ENCODE data around the gene CENPW.

CENPW gene

GRCh38 chr6:126372626-126373025, 32.7 kb downstream of the CENPW start:
- Histone ChIP-seq H3K27me3 (replicated peaks in 2 of 5; ENCODE audit: control insufficient read depth in 4 of 5, insufficient read depth in 5 of 5, low read length in 4 of 5) (no peaks in the 10 kb centered on the region), H3K4me3 (ENCODE audit: control insufficient read depth in 1 of 7, extremely low read depth in 1 of 7, insufficient read depth in 4 of 7, low read depth in 2 of 7, low read length in 6 of 7) (no peak overlapping the region), H3K36me3 (ENCODE audit: control insufficient read depth in 4 of 4, insufficient read depth in 4 of 4, low read length in 3 of 4) (no peaks in the 10 kb centered on the region), H3K9me3 (ENCODE audit: control extremely low read depth in 1 of 5, control insufficient read depth in 4 of 5, insufficient read depth in 2 of 5, low read depth in 1 of 5, low read length in 4 of 5) (peaks cover 0 to 8% (median 0%) of the 10 kb centered on the region in 5 experiments), H3K4me1 (ENCODE audit: control extremely low read depth in 1 of 4, control insufficient read depth in 4 of 4, insufficient read depth in 4 of 4, low read length in 3 of 4) (peaks cover 0 to 7% (median 1%) of the 10 kb centered on the region in 4 experiments), H3K27ac (ENCODE audit: insufficient read depth in 1 of 2, low read depth in 1 of 2, low read length in 2 of 2, poor library complexity in 1 of 2, severe bottlenecking in 2 of 2) (no peak overlapping the region)
- no CpG with 5 or more reads among the region's 2 CpGs for WGBS (ENCODE audit: insufficient coverage)
- ChIA-PET POLR2A (no interaction called here), CTCF (no interaction called here)
- DNase-seq = no peak

DNA sequence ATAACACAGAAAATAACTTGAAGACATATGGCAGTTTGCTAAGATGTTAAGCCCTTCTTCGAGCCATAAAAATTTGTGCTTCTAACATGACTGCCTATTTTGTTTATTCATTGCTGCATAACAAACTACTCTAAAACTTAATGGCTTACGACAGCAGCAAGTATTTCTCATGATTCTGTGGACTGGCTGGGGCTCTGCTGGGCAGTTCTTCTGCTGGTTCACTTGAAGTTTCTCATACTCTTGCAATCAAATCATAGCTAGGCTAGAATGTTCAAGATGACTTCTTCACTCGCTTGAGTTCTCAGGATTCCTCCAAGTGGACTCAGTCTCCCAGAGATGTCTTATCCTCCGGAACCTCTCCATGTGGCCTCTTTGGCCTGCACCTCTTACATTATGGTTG, 33.4 kb downstream of the CENPW start:
- WGBS (ENCODE audit: insufficient coverage) = 100% methylated on average over 3 of the region's 4 CpGs
- no peaks in the 10 kb centered on the region for H3K36me3 ChIP-seq (ENCODE audit: control insufficient read depth in 4 of 4, insufficient read depth in 4 of 4, low read length in 3 of 4)
- no peak for DNase-seq
- H3K9me3 ChIP-seq (ENCODE audit: control extremely low read depth in 1 of 5, control insufficient read depth in 4 of 5, insufficient read depth in 2 of 5, low read depth in 1 of 5, low read length in 4 of 5) = peaks cover 0 to 8% (median 0%) of the 10 kb centered on the region in 5 experiments
- H3K27ac ChIP-seq (ENCODE audit: insufficient read depth in 1 of 2, low read depth in 1 of 2, low read length in 2 of 2, poor library complexity in 1 of 2, severe bottlenecking in 2 of 2) = no peak overlapping the region
- no peaks in the 10 kb centered on the region for H3K27me3 ChIP-seq (replicated peaks in 2 of 5; ENCODE audit: control insufficient read depth in 4 of 5, insufficient read depth in 5 of 5, low read length in 4 of 5)
- CTCF ChIA-PET = no interaction called here
- peaks cover 0 to 2% (median 0%) of the 10 kb centered on the region in 4 experiments for H3K4me1 ChIP-seq (ENCODE audit: control extremely low read depth in 1 of 4, control insufficient read depth in 4 of 4, insufficient read depth in 4 of 4, low read length in 3 of 4)
- H3K4me3 ChIP-seq (ENCODE audit: control insufficient read depth in 1 of 7, extremely low read depth in 1 of 7, insufficient read depth in 4 of 7, low read depth in 2 of 7, low read length in 6 of 7) = no peak overlapping the region
- POLR2A ChIA-PET = no interaction called here

- POLR2A ChIA-PET = no interaction called here
- CTCF ChIA-PET = no interaction called here
- no peak for DNase-seq
- Histone ChIP-seq H3K4me3 (ENCODE audit: control insufficient read depth in 1 of 7, extremely low read depth in 1 of 7, insufficient read depth in 4 of 7, low read depth in 2 of 7, low read length in 6 of 7) (no peak overlapping the region), H3K27ac (ENCODE audit: insufficient read depth in 1 of 2, low read depth in 1 of 2, low read length in 2 of 2, poor library complexity in 1 of 2, severe bottlenecking in 2 of 2) (no peak overlapping the region), H3K36me3 (ENCODE audit: control insufficient read depth in 4 of 4, insufficient read depth in 4 of 4, low read length in 3 of 4) (no peaks in the 10 kb centered on the region), H3K27me3 (replicated peaks in 2 of 5; ENCODE audit: control insufficient read depth in 4 of 5, insufficient read depth in 5 of 5, low read length in 4 of 5) (no peaks in the 10 kb centered on the region), H3K4me1 (ENCODE audit: control extremely low read depth in 1 of 4, control insufficient read depth in 4 of 4, insufficient read depth in 4 of 4, low read length in 3 of 4) (no peaks in the 10 kb centered on the region), H3K9me3 (ENCODE audit: control extremely low read depth in 1 of 5, control insufficient read depth in 4 of 5, insufficient read depth in 2 of 5, low read depth in 1 of 5, low read length in 4 of 5) (peaks cover 0 to 6% (median 0%) of the 10 kb centered on the region in 5 experiments)
- WGBS (ENCODE audit: insufficient coverage) = no CpG with 5 or more reads among the region's 1 CpG
Observed at GRCh38 chr6:126374372-126374771, 34.5 kb downstream of the CENPW start.

GRCh38 chr6:126376682-126377081, 36.8 kb downstream of the CENPW start:
- Histone ChIP-seq H3K4me1 (ENCODE audit: control extremely low read depth in 1 of 4, control insufficient read depth in 4 of 4, insufficient read depth in 4 of 4, low read length in 3 of 4) (no peaks in the 10 kb centered on the region), H3K27ac (ENCODE audit: insufficient read depth in 1 of 2, low read depth in 1 of 2, low read length in 2 of 2, poor library complexity in 1 of 2, severe bottlenecking in 2 of 2) (no peak overlapping the region), H3K9me3 (ENCODE audit: control extremely low read depth in 1 of 5, control insufficient read depth in 4 of 5, insufficient read depth in 2 of 5, low read depth in 1 of 5, low read length in 4 of 5) (peaks cover 0 to 10% (median 0%) of the 10 kb centered on the region in 5 experiments), H3K27me3 (replicated peaks in 2 of 5; ENCODE audit: control insufficient read depth in 4 of 5, insufficient read depth in 5 of 5, low read length in 4 of 5) (no peaks in the 10 kb centered on the region), H3K36me3 (ENCODE audit: control insufficient read depth in 4 of 4, insufficient read depth in 4 of 4, low read length in 3 of 4) (no peaks in the 10 kb centered on the region), H3K4me3 (ENCODE audit: control insufficient read depth in 1 of 7, extremely low read depth in 1 of 7, insufficient read depth in 4 of 7, low read depth in 2 of 7, low read length in 6 of 7) (no peak overlapping the region)
- ChIA-PET CTCF (no interaction called here), POLR2A (no interaction called here)
- DNase-seq = no peak
- 100% methylated on average over 1 of the region's 2 CpGs for WGBS (ENCODE audit: insufficient coverage)

DNA sequence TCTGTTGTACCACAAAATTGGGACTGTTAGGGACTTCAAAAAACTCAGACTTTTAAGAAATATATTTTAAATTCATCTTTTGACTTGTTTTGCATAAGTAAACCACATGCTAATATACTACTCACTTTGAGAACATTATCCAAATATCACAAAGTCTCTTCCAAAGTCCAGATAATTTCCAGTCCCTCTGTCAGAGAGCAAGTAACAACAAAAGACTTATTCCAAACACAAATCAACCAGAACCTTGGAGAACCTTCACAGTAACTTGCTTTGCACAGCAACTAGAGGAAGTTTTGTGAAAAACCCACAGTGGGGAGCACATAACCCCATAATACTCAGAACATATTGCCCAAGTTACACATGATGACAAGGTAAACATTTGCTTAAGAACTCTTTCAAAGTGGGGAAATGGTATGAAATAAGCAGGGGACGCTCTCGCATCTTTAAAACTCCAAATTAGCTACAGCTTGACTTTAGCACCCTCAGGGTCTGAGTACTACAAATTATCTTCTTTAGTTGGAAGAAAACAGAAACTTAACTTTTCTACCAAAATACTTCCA, 37.8 kb downstream of the CENPW start:
- CTCF ChIA-PET = no interaction called here
- WGBS (ENCODE audit: insufficient coverage) = no CpG with 5 or more reads among the region's 2 CpGs

DNA sequence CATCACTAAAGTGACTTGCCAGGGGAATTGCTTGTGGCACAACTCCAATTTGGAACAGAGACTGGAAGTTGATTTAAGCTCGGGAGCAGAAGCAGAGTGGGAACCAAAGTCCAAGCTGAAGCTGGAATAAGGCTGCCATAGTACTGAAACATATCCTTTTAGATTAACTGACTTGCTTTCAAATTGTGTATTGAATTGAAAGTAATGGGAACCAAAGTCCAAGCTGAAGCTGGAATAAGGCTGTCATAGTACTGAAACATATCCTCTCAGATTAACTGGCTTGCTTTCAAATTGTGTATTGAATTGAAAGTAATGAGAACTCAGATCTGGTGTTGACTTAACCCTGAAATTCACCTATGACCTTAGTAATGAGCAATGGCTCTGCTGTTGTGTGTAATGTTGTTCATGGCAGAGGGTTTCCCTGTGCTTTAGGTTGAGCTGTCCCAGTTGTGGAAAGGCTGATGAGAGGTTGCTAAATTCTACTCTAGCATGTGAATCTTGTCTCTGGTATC, 40.2 kb downstream of the CENPW start:
- Histone ChIP-seq H3K9me3 (ENCODE audit: control extremely low read depth in 1 of 5, control insufficient read depth in 4 of 5, insufficient read depth in 2 of 5, low read depth in 1 of 5, low read length in 4 of 5) (peaks cover 0 to 22% (median under 1%) of the 10 kb centered on the region in 5 experiments), H3K4me3 (ENCODE audit: control insufficient read depth in 1 of 7, extremely low read depth in 1 of 7, insufficient read depth in 4 of 7, low read depth in 2 of 7, low read length in 6 of 7) (no peak overlapping the region), H3K4me1 (ENCODE audit: control extremely low read depth in 1 of 4, control insufficient read depth in 4 of 4, insufficient read depth in 4 of 4, low read length in 3 of 4) (no peaks in the 10 kb centered on the region), H3K27me3 (replicated peaks in 2 of 5; ENCODE audit: control insufficient read depth in 4 of 5, insufficient read depth in 5 of 5, low read length in 4 of 5) (no peaks in the 10 kb centered on the region), H3K36me3 (ENCODE audit: control insufficient read depth in 4 of 4, insufficient read depth in 4 of 4, low read length in 3 of 4) (no peaks in the 10 kb centered on the region), H3K27ac (ENCODE audit: insufficient read depth in 1 of 2, low read depth in 1 of 2, low read length in 2 of 2, poor library complexity in 1 of 2, severe bottlenecking in 2 of 2) (no peak overlapping the region)
- CTCF ChIA-PET = no interaction called here
- 83% methylated on average over 1 of the region's 1 CpG for WGBS (ENCODE audit: insufficient coverage)
- POLR2A ChIA-PET = no interaction called here
- no peak for DNase-seq

More for the DNA sequence above, 37.8 kb downstream of the CENPW start:
- POLR2A ChIA-PET = no interaction called here
- Histone ChIP-seq H3K27ac (ENCODE audit: insufficient read depth in 1 of 2, low read depth in 1 of 2, low read length in 2 of 2, poor library complexity in 1 of 2, severe bottlenecking in 2 of 2) (no peak overlapping the region), H3K4me3 (ENCODE audit: control insufficient read depth in 1 of 7, extremely low read depth in 1 of 7, insufficient read depth in 4 of 7, low read depth in 2 of 7, low read length in 6 of 7) (no peak overlapping the region), H3K9me3 (ENCODE audit: control extremely low read depth in 1 of 5, control insufficient read depth in 4 of 5, insufficient read depth in 2 of 5, low read depth in 1 of 5, low read length in 4 of 5) (peaks cover 0 to 13% (median 0%) of the 10 kb centered on the region in 5 experiments), H3K36me3 (ENCODE audit: control insufficient read depth in 4 of 4, insufficient read depth in 4 of 4, low read length in 3 of 4) (no peaks in the 10 kb centered on the region), H3K4me1 (ENCODE audit: control extremely low read depth in 1 of 4, control insufficient read depth in 4 of 4, insufficient read depth in 4 of 4, low read length in 3 of 4) (no peaks in the 10 kb centered on the region), H3K27me3 (replicated peaks in 2 of 5; ENCODE audit: control insufficient read depth in 4 of 5, insufficient read depth in 5 of 5, low read length in 4 of 5) (no peaks in the 10 kb centered on the region)
- DNase-seq = no peak

- DNase-seq = no peak
Observed at GRCh38 chr6:126381498-126381897, 41.6 kb downstream of the CENPW start.

More at GRCh38 chr6:126381498-126381897, 41.6 kb downstream of the CENPW start:
- no peak overlapping the region for H3K4me3 ChIP-seq (ENCODE audit: control insufficient read depth in 1 of 7, extremely low read depth in 1 of 7, insufficient read depth in 4 of 7, low read depth in 2 of 7, low read length in 6 of 7)
- H3K9me3 ChIP-seq (ENCODE audit: control extremely low read depth in 1 of 5, control insufficient read depth in 4 of 5, insufficient read depth in 2 of 5, low read depth in 1 of 5, low read length in 4 of 5) = peaks cover 0 to 24% (median 1%) of the 10 kb centered on the region in 5 experiments
- no peaks in the 10 kb centered on the region for H3K27me3 ChIP-seq (replicated peaks in 2 of 5; ENCODE audit: control insufficient read depth in 4 of 5, insufficient read depth in 5 of 5, low read length in 4 of 5)
- CTCF ChIA-PET = no interaction called here
- no peaks in the 10 kb centered on the region for H3K36me3 ChIP-seq (ENCODE audit: control insufficient read depth in 4 of 4, insufficient read depth in 4 of 4, low read length in 3 of 4)
- POLR2A ChIA-PET = no interaction called here
- H3K27ac ChIP-seq (ENCODE audit: insufficient read depth in 1 of 2, low read depth in 1 of 2, low read length in 2 of 2, poor library complexity in 1 of 2, severe bottlenecking in 2 of 2) = no peak overlapping the region
- no peaks in the 10 kb centered on the region for H3K4me1 ChIP-seq (ENCODE audit: control extremely low read depth in 1 of 4, control insufficient read depth in 4 of 4, insufficient read depth in 4 of 4, low read length in 3 of 4)
- WGBS (ENCODE audit: insufficient coverage) = 92% methylated on average over 5 of the region's 5 CpGs
